Testis (tissue), 3 donors: ENCODE results near the gene BCL6B. TPM values are rescaled to one million over a fixed set of nuclear protein-coding genes. Genes with fewer than 3 reads are reported as not detected.

ENCODE experiments used
- DNase-seq: peaks from one replicate; pipeline ENCODE4 v3.0.0-alpha.2; 2019
- H3K27ac ChIP-seq, 2 donors: fragments of 200-600 bp; sonication (generic); one replicate each; pipeline ENCODE4 v1.5.1; 2019
- H3K27me3 ChIP-seq: fragments of 200-600 bp; sonication (generic); one replicate; pipeline ENCODE4 v1.5.1; 2019
- H3K36me3 ChIP-seq: fragments of 200-600 bp; sonication (generic); one replicate; pipeline ENCODE4 v1.5.1; 2017; ENCODE audit warnings: low read depth; ENCODE audit errors: missing control alignments
- H3K4me1 ChIP-seq: fragments of 200-600 bp; sonication (generic); one replicate; pipeline ENCODE4 v1.5.1; 2019
- H3K4me3 ChIP-seq, 2 donors: fragments of 200-600 bp; sonication (generic); one replicate each; pipeline ENCODE4 v1.5.1; 2017 to 2019
- H3K9me3 ChIP-seq: fragments of 200-600 bp; sonication (generic); one replicate; pipeline ENCODE4 v1.5.1; 2017
- POLR2A ChIP-seq: fragments of 450-650 bp; IDR thresholded peaks from one replicate; pipeline ENCODE4 v1.6.1; 2017; ENCODE audit warnings: antibody characterized with exemption, mild to moderate bottlenecking, moderate library complexity
- WGBS, 2 donors: methylation state at CpG; one replicate each; pipeline ENCODE4 v1.1.5; 2018; 5-methylcytosine and 5-hydroxymethylcytosine counted together
- intact Hi-C: fragments of 100-400 bp; cut with DNase I; formaldehyde crosslinking; loops from one replicate; pipeline ENCODE4 v1.15.1; 2023; ENCODE audit warnings: low total_unique reads
- polyA plus RNA-seq: library from polyadenylated mRNA; stranded (reverse); fragments of 350-450 nt; fragmentation: Illumina TruSeq; extraction: RNeasy Lipid Tissue Mini Kit (QIAGEN cat#74804); gene quantifications from one replicate; pipeline ENCODE4 v1.2.3, GENCODE V29; 2014; ENCODE audit warnings: low read depth, low replicate concordance; ENCODE audit not compliant: insufficient read depth
- total RNA-seq, 2 donors: library from RNA; depleted of rRNA; stranded (reverse); fragments of >200 nt; gene quantifications; one replicate each; pipeline ENCODE4 v1.2.3, GENCODE V29; 2016
- TF ChIP-seq, protein P1 (sequence below), 3 experiments: fragments of 450-650 bp in 2 of 3; fragments of 200-600 bp in 1 of 3; sonication (generic) in 1 of 3; IDR thresholded peaks; one replicate each; pipeline ENCODE4 v1.5.1; 2016 to 2019; ENCODE audit warnings: antibody characterized with exemption in 3 of 3, mild to moderate bottlenecking in 2 of 3, moderate library complexity in 1 of 3

BCL6B gene
- total and polyA plus RNA-seq, 3 donors from 2014 or later, result 2.5 to 4.6 (median 3.5) TPM

DNA sequence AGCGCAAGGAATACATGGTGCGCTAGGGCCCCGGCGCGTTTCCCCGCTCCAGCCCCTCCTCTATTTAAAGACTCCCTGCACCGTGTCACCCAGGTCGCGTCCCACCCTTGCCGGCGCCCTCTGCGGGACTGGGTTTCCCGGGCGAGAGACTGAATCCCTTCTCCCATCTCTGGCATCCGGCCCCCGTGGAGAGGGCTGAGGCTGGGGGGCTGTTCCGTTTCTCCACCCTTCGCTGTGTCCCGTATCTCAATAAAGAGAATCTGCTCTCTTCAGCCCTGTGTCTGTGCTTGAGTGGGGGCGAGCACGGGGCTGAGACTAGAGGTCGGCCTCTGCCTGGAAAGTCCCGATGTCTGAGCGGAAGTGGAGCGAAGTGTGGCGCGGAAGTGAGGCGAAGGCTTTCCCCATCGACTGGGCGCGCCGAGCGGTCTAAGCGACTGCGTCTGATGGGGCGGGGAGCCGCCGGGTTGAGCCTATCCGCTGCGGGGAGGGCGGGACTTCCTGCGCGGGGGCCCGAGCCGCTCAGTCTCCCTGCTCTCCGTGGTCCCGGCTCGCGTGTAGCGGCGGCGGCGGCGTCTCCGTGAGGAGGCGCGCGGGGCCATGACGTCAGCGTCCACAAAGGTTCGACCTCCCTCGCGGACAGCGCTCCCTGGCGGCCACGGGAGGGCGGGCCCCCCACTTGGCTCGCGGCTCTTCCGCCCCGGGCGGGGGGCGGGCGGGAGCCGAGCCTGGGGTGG is 8.4 kb upstream of the BCL6B start:
- WGBS, 2 donors, result 1 to 2% methylated on average over 39 to 40 of the region's 75 CpGs
- H3K4me1 ChIP-seq, result peaks cover 42% of the 10 kb centered on the region
- no peaks in the 10 kb centered on the region for H3K27me3 ChIP-seq
- DNase-seq, result peak; percentile 98
- H3K9me3 ChIP-seq, result no peaks in the 10 kb centered on the region
- TF ChIP-seq, protein P1, sequence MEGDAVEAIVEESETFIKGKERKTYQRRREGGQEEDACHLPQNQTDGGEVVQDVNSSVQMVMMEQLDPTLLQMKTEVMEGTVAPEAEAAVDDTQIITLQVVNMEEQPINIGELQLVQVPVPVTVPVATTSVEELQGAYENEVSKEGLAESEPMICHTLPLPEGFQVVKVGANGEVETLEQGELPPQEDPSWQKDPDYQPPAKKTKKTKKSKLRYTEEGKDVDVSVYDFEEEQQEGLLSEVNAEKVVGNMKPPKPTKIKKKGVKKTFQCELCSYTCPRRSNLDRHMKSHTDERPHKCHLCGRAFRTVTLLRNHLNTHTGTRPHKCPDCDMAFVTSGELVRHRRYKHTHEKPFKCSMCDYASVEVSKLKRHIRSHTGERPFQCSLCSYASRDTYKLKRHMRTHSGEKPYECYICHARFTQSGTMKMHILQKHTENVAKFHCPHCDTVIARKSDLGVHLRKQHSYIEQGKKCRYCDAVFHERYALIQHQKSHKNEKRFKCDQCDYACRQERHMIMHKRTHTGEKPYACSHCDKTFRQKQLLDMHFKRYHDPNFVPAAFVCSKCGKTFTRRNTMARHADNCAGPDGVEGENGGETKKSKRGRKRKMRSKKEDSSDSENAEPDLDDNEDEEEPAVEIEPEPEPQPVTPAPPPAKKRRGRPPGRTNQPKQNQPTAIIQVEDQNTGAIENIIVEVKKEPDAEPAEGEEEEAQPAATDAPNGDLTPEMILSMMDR (IDR thresholded peaks at IDR 0.05), result peak; percentile 53 to 91 (median 82)
- TF ChIP-seq POLR2A, result peak; percentile 64
- H3K4me3 ChIP-seq, result peak overlapping the region; percentile 68 to 84
- H3K36me3 ChIP-seq, result no peaks in the 10 kb centered on the region
- intact Hi-C loops, result no loop called here
- H3K27ac ChIP-seq, result peak overlapping the region; percentile 93 to 97

DNA sequence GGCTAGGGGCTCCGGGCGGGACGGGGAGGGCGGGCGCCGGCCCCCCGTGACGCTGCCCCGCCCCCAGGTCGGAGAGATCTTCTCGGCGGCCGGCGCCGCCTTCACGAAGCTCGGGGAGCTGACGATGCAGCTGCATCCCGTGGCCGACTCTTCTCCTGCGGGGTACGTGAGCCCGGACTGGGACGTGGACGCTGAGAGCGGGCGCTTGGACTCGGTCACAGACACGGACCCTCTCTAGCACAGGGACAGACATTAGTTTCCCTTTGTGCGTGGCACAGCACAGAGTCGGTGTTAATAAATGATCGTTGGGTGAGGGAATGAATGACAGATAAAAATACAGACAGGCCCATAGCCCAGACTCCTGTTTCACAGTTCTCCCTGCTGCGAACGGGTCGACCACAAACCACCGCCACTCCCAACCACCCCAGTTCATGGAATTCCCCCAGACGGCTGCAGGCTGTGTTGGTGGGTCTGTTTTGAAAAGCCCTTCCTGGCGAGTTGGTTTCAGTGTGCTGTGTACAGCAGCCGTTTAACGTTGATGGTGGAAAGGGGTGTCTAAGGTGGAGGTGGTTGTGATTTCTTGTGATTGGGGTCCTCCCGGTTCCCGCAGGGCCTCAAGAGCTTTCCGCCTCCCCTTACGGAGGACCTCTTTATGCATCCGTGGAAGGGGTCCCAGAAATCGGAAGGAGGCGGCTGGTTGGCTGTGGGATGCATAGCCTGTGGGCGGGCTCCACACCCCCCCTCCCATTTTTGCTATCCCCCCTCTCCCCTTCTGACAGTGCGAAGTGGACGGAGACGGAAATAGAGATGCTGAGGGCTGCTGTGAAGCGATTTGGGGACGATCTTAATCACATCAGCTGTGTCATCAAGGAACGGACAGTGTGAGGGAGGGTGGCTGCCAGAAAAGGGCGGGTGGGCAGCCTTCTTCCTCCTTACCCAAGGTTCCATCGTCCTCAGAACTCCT is 7.6 kb upstream of the BCL6B start:
- Histone ChIP-seq H3K9me3 (no peaks in the 10 kb centered on the region), H3K27ac (peak overlapping the region; percentile 93 to 97), H3K4me3 (peak overlapping the region; percentile 68 to 84), H3K4me1 (peaks cover 40% of the 10 kb centered on the region), H3K27me3 (no peaks in the 10 kb centered on the region), H3K36me3 (no peaks in the 10 kb centered on the region)
- intact Hi-C loops, result no loop called here
- TF ChIP-seq, protein P1 (IDR thresholded peaks at IDR 0.05), result no peak
- TF ChIP-seq POLR2A, result peak; percentile 30
- WGBS, 2 donors, result 21 to 30% methylated on average over 24 to 44 of the region's 56 CpGs
- no peak for DNase-seq

DNA sequence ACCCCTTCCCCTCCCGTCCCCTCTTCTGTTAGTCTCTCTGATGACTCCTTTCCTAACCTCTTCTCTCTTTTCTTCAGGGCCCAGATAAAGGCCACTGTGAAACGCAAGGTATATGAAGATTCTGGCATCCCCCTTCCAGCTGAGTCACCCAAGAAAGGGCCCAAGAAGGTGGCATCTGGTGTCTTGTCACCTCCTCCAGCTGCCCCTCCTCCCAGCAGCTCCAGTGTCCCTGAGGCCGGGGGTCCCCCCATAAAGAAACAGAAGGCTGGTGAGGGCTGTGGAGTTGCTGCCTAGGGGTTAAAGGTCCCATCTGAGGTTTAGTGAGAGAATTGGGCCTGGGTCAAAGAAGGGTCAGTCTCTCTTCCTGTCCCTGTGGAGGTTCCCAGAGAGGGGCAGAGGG is 6.4 kb upstream of the BCL6B start:
- no peaks in the 10 kb centered on the region for H3K27me3 ChIP-seq
- no peaks in the 10 kb centered on the region for H3K36me3 ChIP-seq
- peaks cover 32% of the 10 kb centered on the region for H3K4me1 ChIP-seq
- intact Hi-C loops, result no loop called here
- DNase-seq, result no peak
- peak overlapping the region; percentile 93 to 95 for H3K27ac ChIP-seq
- TF ChIP-seq, protein P1 (IDR thresholded peaks at IDR 0.05), result no peak
- no peak for TF ChIP-seq POLR2A
- no peak overlapping the region for H3K4me3 ChIP-seq
- 53 to 75% methylated on average over 3 of the region's 3 CpGs for WGBS, 2 donors
- H3K9me3 ChIP-seq, result no peaks in the 10 kb centered on the region

DNA sequence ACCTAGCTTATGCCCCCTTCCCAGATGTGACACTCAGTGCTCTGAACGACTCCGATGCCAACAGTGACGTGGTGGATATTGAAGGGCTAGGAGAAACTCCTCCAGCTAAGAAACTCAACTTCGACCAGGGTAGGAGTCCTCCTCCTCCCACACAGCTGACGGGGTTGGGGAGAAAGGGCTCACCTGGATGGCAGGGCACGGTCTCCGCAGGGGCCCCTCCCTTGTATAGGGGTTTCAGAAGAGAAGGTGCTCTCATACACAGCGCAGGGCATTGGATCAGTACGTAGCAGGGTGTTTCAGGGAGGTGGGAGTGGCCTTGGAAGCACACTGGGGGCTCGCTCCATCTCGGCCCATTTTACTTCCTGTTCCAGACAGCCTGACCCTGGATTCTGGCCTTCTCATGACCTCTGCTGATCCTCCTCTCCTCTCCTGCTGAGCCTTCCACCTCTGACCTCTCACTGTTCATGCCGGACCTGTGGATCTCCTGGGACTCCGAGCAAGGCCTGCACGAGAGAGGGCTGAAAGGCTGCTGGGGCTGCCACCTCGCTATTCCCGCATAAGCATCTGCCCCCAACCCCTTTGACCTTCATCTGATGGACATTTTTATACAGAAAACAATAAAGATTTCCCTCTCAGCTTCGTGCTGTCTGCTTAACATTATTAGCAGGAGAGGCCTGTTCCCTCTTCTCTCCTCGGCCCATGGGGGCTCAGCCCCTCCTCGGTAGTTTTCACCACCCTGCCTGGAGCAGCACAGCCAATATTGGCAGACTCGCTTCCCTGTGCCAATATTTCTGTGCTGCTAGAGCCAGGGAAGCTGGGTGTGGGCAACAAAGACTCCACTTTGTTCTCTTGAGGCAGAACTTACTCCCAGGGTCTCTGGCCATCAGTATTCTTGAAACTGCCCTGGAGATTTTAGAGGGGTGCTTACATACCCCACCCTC is 5.7 kb upstream of the BCL6B start:
- H3K27me3 ChIP-seq, result no peaks in the 10 kb centered on the region
- 59 to 62% methylated on average over 17 to 20 of the region's 20 CpGs for WGBS, 2 donors
- intact Hi-C loops, result no loop called here
- H3K4me3 ChIP-seq, result no peak overlapping the region
- peak overlapping the region; percentile 93 to 95 for H3K27ac ChIP-seq
- DNase-seq, result no peak
- H3K4me1 ChIP-seq, result peaks cover 34% of the 10 kb centered on the region
- TF ChIP-seq POLR2A, result no peak
- TF ChIP-seq, protein P1 (IDR thresholded peaks at IDR 0.05), result no peak
- no peaks in the 10 kb centered on the region for H3K9me3 ChIP-seq
- no peaks in the 10 kb centered on the region for H3K36me3 ChIP-seq
